Stimulated activated CD8-positive, alpha-beta memory T cell treated with anti-CD3 and anti-CD28 coated beads, Interleukin-15, amount 100 ng/mL, for 4 hours (primary cell): ENCODE data around the gene SKOR2.

ENCODE experiments used
- DNase-seq, 2 donors: peaks; one replicate each; pipeline ENCODE4 v3.0.0-alpha.2; 2020; ENCODE audit warnings: low read depth in 2 of 2

SKOR2 gene

GRCh38 chr18:47251289-47252120, at the start of gene SKOR2:
SKOR2 (minus strand) TSS chr18:47251660; CDS start chr18:47249183, 2,477 bp downstream.
- no peak for DNase-seq

DNA sequence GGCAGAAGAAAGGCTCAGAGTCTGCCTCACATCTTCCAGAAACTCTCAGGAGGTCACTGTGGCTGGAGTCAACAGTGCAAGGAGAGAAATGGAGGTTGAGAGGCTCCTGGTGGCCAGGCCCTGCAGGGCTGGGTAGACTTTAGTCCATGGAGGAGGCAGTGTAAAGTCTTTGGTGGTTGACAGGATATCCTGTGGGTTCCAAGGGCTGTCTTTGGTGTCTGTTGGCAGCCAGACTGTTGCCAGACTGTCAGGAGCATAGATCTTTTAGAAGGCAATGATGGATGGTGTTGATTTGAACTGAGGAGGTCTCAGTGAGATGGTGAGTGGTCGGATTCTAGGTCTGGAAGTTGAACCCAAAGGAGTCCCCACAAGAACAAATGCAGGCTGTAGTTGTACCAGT, 45.0 kb upstream of the SKOR2 start:
- no peak for DNase-seq

- no peak for DNase-seq
Measured at GRCh38 chr18:47294801-47295200, 43.3 kb upstream of the SKOR2 start.

DNA sequence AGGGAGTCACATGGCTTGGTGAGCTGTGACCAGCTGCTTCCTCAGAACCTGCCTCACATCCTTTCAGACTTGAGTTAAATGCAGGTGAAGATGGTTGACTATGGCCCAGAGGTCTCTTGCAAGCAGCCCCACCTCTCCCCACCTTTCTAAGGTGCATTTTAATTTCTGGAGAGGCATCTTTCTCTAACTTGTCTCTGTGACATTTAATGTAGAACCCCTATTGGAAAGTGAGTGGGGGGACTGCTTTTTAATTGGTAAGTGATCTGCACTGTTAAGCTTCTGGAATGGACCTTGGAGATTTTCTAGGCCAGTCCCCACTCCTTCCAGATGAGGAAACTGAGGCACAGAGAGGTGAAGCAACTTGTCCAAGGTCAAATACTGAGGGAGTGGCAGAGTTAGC, 37.3 kb upstream of the SKOR2 start:
- DNase-seq, result no peak

GRCh38 chr18:47287911-47288585, 36.6 kb upstream of the SKOR2 start:
- DNase-seq, result no peak

- DNase-seq, result no peak
Measured at GRCh38 chr18:47286776-47287410, 35.4 kb upstream of the SKOR2 start.

- no peak for DNase-seq
Measured at GRCh38 chr18:47285456-47285855, 34.0 kb upstream of the SKOR2 start.

- no peak for DNase-seq
Measured at GRCh38 chr18:47284721-47285395, 33.4 kb upstream of the SKOR2 start.

DNA sequence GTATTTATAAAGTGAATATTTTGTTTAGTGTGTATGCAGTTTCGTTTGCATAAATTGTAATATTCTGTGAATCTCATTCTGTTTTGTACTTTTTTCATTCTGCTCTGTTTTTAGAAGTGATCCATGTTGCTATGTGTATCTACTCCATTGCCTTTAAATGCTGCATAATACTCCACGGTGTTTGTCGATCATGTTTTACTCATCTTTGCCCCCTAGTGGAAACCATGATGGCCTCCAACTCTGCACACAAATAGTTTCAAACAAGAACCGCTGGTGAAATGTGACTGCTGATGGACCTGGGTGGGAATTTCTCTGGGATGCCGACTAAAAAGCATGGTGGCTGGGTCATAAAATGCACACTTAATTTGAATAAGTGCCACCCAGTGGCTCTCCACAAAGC, 32.0 kb upstream of the SKOR2 start:
- no peak for DNase-seq

DNA sequence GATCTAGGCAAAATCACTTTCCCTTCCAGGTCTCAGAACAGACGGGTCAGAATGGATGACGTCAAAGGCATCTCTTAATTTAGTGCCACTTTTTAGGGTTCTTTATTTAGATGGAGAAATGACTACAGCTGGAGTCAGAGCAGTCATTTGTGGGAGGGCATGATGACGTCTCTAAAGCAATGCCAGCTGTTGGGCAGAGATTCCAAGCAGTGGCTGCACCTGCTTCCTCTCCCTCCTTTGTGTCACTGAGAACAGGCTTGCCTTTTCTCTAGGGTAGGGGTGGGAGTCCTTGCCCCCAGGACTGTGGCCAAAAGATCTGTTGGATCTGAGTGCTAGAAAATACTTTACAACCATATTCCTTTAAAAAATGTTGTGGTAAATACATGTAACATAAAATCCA, 28.7 kb upstream of the SKOR2 start:
- DNase-seq, result no peak

DNA sequence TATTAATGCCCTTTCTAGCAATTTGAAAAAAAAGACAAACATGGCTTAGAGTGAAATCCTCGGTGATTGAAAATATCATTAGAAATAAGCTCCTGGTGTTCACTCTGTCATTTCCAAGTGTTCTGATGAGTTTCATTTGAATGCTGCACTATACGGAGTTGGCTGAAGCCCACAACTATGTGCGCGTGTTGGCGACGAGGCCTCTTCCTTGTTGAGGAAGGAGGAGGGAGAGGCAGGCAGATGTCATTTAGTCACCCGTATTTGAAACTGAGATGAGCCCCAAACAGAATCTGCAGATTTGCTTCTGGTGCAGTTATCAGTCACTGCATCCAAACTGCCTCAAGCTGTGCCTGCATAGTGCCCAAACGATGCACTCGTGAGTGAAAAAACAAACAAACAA, 23.5 kb upstream of the SKOR2 start:
- no peak for DNase-seq

- DNase-seq, result no peak
Measured at GRCh38 chr18:47265197-47265596, 13.7 kb upstream of the SKOR2 start.

- no peak for DNase-seq
Measured at GRCh38 chr18:47264308-47264700, 12.8 kb upstream of the SKOR2 start.

DNA sequence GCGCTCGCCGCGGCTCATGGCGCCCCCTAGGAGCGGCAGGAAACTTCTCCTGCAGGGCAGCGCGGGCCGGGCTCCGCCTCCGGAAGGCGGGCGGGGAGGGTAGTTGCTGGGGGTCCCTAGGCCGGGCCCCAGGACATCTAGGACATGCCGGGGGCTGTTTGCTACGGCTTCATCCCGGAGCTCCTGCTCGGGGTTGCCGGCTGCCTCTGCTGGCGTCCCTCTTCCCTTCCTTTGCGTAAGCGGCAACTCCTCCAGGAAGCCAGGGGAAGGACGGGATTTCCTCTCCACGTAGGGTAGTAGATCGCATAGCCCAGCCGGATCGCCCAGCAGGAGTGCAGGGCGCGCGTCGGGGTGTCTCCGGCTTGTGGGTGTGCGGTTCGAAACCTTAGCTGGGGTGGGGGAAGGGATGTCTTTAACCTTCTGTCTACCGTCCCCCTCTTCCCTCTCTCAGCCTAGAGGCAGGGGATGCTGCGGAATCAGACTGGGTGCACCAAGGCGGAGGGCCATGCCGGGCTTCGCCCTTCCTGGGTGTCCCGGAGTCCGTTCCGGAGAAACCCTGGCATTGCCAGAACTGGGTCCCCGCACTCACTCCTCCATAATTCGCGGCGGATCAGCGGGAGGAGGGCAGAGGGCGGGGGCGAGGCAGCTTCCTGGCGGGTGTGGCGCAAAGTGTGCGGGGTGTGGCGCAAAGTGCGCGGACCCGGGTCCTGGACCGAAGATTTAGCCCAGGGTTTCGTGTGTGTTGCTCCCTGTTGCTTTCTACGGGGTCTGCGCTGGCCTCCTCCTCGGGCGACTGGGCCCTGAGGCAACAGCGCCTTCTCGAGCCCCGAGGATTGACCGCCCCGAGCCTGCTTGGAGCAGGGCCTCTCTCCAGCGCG, 12.2 kb upstream of the SKOR2 start:
- no peak for DNase-seq

DNA sequence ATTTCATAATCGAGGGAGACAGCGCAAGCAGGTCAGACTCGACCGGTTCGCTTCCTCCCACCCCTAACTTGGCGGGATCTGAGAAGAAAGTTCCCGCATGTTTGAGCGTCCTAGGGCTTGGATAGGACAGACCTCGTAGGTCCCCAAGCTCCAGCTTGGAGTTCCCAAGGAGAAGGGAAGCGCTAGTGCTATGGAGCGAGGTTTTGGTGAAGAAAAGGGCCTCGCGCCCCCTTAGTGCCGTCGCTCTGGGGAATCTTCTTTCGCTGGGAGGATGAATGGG, 11.6 kb upstream of the SKOR2 start:
- DNase-seq, result no peak

- no peak for DNase-seq
Measured at GRCh38 chr18:47262301-47263149, 11.1 kb upstream of the SKOR2 start.

- DNase-seq, result no peak
Measured at GRCh38 chr18:47261902-47262300, 10.4 kb upstream of the SKOR2 start.

DNA sequence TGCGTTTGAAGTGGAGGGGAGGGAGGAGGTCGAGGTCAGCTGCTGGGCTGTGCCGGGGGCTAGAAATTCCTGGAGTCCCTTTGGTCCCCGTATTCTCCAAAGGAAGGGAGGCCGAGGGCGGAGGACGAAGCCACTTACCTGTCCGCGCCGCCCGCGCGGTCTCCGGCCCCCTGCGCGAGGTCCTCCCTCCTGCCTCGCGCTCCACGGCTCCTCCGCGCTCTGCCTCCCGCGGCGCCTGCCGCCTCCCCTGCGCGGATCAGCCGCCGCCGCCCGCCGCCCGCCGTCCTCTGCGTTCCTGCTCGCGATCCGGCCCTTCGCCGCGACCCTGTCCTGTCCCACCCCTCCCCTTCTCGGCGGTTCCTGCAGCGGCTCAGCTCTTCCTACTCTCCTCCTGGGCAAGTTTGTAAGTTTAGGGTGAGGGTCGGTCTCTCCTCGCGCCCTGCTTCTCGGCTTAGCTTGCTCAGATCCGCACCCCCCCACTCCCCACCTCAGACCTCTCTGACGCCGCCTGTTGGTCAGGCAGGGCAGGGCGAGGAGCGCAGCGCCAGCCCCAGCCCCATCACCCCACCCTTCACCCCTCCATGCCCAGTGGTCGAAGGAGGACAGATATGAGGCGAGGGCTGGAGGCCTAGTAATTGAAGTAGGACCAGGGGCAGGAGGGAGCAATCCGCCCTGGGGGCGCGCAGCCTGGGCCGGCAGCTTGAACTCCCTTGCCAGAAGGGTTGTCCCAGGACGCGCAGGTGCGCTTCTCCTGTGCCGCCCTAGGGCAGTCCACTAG, 9.7 kb upstream of the SKOR2 start:
- no peak for DNase-seq

GRCh38 chr18:47260120-47260923, 8.9 kb upstream of the SKOR2 start:
- no peak for DNase-seq
